Astrocyte of the cerebellum (primary cell): ENCODE data around the gene TMX2.
"Not testable (repeated sequence)": the region's sequence is repeated elsewhere in the genome, so short reads cannot be mapped to it uniquely, and the experiment has no call there.

ENCODE experiments used
- DNase-seq: peaks from one replicate; pipeline ENCODE4 v3.0.0-alpha.2; 2011; ENCODE audit warnings: low read depth
- H3K4me3 ChIP-seq: 2 replicates; pipeline ENCODE4 v1.5.1; 2011; ENCODE audit warnings: mild to moderate bottlenecking, low read depth, low read length, moderate library complexity
- CTCF ChIP-seq: IDR thresholded peaks from 2 replicates; pipeline ENCODE4 v1.5.1; 2012; ENCODE audit warnings: low read length, low read depth, moderate library complexity, mild to moderate bottlenecking; ENCODE audit errors: missing control alignments
- in situ Hi-C: cut with HindIII; loops from 2 replicates; pipeline ENCODE4 v1.10.0; 2017; ENCODE audit warnings: low sequenced_read_pairs

The TMX2 gene

GRCh38 chr11:57668434-57668782, 44.0 kb upstream of the TMX2 start:
- H3K4me3 ChIP-seq: peak overlapping the region; percentile 93
- DNase-seq: no peak
- in situ Hi-C loops: loop anchor here (5.0 kb wide), 1 partner anchor 34 kb away; no protein-coding TSS in a partner anchor
- TF ChIP-seq CTCF: no peak

- no peak overlapping the region for H3K4me3 ChIP-seq
- in situ Hi-C loops: no loop called here
- no peak for DNase-seq
- no peak for TF ChIP-seq CTCF
Measured at GRCh38 chr11:57674251-57674650, 38.1 kb upstream of the TMX2 start.

- DNase-seq: no peak
- no peak overlapping the region for H3K4me3 ChIP-seq
- in situ Hi-C loops: no loop called here
Measured at GRCh38 chr11:57675176-57675941, 37.0 kb upstream of the TMX2 start.

GRCh38 chr11:57679396-57679795, 33.0 kb upstream of the TMX2 start:
- TF ChIP-seq CTCF: no peak
- in situ Hi-C loops: no loop called here
- no peak for DNase-seq
- no peak overlapping the region for H3K4me3 ChIP-seq

More at GRCh38 chr11:57675176-57675941, 37.0 kb upstream of the TMX2 start:
- no peak for TF ChIP-seq CTCF

- in situ Hi-C loops: no loop called here
- no peak for DNase-seq
- TF ChIP-seq CTCF: no peak
- H3K4me3 ChIP-seq: no peak overlapping the region
Measured at GRCh38 chr11:57680552-57680874, 31.9 kb upstream of the TMX2 start.

GRCh38 chr11:57681168-57681567, 31.2 kb upstream of the TMX2 start:
- in situ Hi-C loops: no loop called here
- no peak for TF ChIP-seq CTCF

GRCh38 chr11:57690474-57690873, 21.9 kb upstream of the TMX2 start:
- DNase-seq, H3K4me3 ChIP-seq, in situ Hi-C loops: not testable (repeated sequence)

More at GRCh38 chr11:57681168-57681567, 31.2 kb upstream of the TMX2 start:
- H3K4me3 ChIP-seq: no peak overlapping the region
- no peak for DNase-seq
